Caco-2 (cell line): Measurements from ENCODE around the gene GAS2L2. TPM values are rescaled to one million over a fixed set of nuclear protein-coding genes. Genes with fewer than 3 reads are reported as not detected.

ENCODE experiments used
- BruUV-seq: library from RNA; stranded (reverse); fragments of 400-500 nt; replicated peaks from 2 replicates; lab custom pipeline; 2021; lab: Mats Ljungman, UMichigan
- CTCF ChIA-PET: fragments of 300-600 bp; sonication (Branson Sonifier 250); formaldehyde crosslinking; loops from one replicate; lab custom pipeline; 2022; ENCODE audit warnings: antibody characterized with exemption; lab: Charles Lee
- POLR2A ChIA-PET: fragments of 300-600 bp; sonication (Branson Sonifier 250); formaldehyde crosslinking; loops from one replicate; lab custom pipeline; 2022; ENCODE audit warnings: antibody characterized with exemption; lab: Charles Lee
- DNase-seq, 2 experiments: peaks; one replicate each; pipeline versions ENCODE4 v3.0.0 to v3.0.0-alpha.2; 2020 to 2022
- H3K27me3 ChIP-seq: replicated peaks from 2 replicates; pipeline ENCODE4 v1.6.0; 2011; ENCODE audit warnings: low read length; ENCODE audit not compliant: control insufficient read depth, insufficient read depth
- H3K36me3 ChIP-seq: 2 replicates; pipeline ENCODE4 v1.5.1; 2011; ENCODE audit warnings: low read length; ENCODE audit not compliant: control insufficient read depth, insufficient read depth
- H3K4me1 ChIP-seq: fragments of 250-450 bp; sonication (Bioruptor Pico); 2 replicates; pipeline ENCODE4 v1.5.1; 2020; ENCODE audit warnings: mild to moderate bottlenecking
- H3K4me3 ChIP-seq: 2 replicates; pipeline ENCODE4 v1.5.1; 2011; ENCODE audit warnings: low read depth, mild to moderate bottlenecking, control low read depth, low read length
- H3K9me3 ChIP-seq: fragments of 250-450 bp; sonication (Bioruptor Pico); 2 replicates; pipeline ENCODE4 v1.5.1; 2020; ENCODE audit warnings: mild to moderate bottlenecking, moderate library complexity
- H3K27ac Mint-ChIP-seq: one replicate; pipeline ENCODE4 v1.8.0; 2022; ENCODE audit warnings: mixed read lengths; ENCODE audit not compliant: unreplicated experiment
- H3K27me3 Mint-ChIP-seq: one replicate; pipeline ENCODE4 v1.8.0; 2022; ENCODE audit warnings: mixed read lengths; ENCODE audit not compliant: insufficient read depth, unreplicated experiment
- H3K36me3 Mint-ChIP-seq: one replicate; pipeline ENCODE4 v1.8.0; 2022; ENCODE audit warnings: mild to moderate bottlenecking, mixed read lengths; ENCODE audit not compliant: insufficient read depth, unreplicated experiment
- H3K4me1 Mint-ChIP-seq: one replicate; pipeline ENCODE4 v1.8.0; 2022; ENCODE audit warnings: low read depth, mixed read lengths; ENCODE audit not compliant: unreplicated experiment
- H3K4me3 Mint-ChIP-seq: one replicate; pipeline ENCODE4 v1.8.0; 2022; ENCODE audit warnings: mild to moderate bottlenecking, moderate library complexity, mixed read lengths; ENCODE audit not compliant: unreplicated experiment
- H3K9me3 Mint-ChIP-seq: one replicate; pipeline ENCODE4 v1.8.0; 2022; ENCODE audit warnings: mixed read lengths; ENCODE audit not compliant: unreplicated experiment
- CTCF ChIP-seq, 2 experiments: fragments of 200-600 bp in 1 of 2; IDR thresholded peaks; 1 replicate in 1 of 2; 2 replicates in 1 of 2; pipeline versions ENCODE4 v1.5.1 to v1.8.0; 2011 to 2022; ENCODE audit warnings: antibody characterized with exemption in 1 of 2, control low read depth in 1 of 2, inconsistent platforms in 1 of 2, low read depth in 1 of 2, low read length in 1 of 2, mild to moderate bottlenecking in 1 of 2, moderate library complexity in 1 of 2; ENCODE audit not compliant: insufficient read depth in 1 of 2, severe bottlenecking in 1 of 2, unreplicated experiment in 1 of 2
- intact Hi-C: fragments of 100-400 bp; cut with micrococcal nuclease; formaldehyde crosslinking; loops from one replicate; pipeline ENCODE4 v1.10.0; 2022; ENCODE audit not compliant: unreplicated experiment
- total RNA-seq: library from RNA; stranded (reverse); gene quantifications from 2 replicates; pipeline ENCODE4 v1.2.3, GENCODE V29; 2022

Gene GAS2L2
- total RNA-seq, 1 experiment from 2014 or later, result not detected

- H3K4me3 ChIP-seq, result no peak overlapping the region
- Mint-ChIP-seq H3K4me3 (no peak overlapping the region), H3K9me3 (no peaks in the 10 kb centered on the region), H3K4me1 (peaks cover 7% of the 10 kb centered on the region), H3K36me3 (peaks cover 30% of the 10 kb centered on the region), H3K27ac (no peak overlapping the region), H3K27me3 (no peaks in the 10 kb centered on the region)
- no peaks in the 10 kb centered on the region for H3K27me3 ChIP-seq
- no peaks in the 10 kb centered on the region for H3K36me3 ChIP-seq
- POLR2A ChIA-PET, result no interaction called here
- intact Hi-C loops, result no loop called here
- no peak for TF ChIP-seq CTCF (IDR thresholded peaks at IDR 0.05; ENCODE audit: insufficient read depth in 1 of 2, low read depth in 1 of 2, low read length in 1 of 2, severe bottlenecking in 1 of 2, unreplicated experiment in 1 of 2)
- CTCF ChIA-PET, result no interaction called here
- H3K4me1 ChIP-seq, result no peaks in the 10 kb centered on the region
- no TSS peak for BruUV-seq
- H3K9me3 ChIP-seq, result no peaks in the 10 kb centered on the region
- DNase-seq, result no peak
These were observed 52.9 kb downstream of the GAS2L2 start for GRCh38 chr17:35700150-35700549.

DNA sequence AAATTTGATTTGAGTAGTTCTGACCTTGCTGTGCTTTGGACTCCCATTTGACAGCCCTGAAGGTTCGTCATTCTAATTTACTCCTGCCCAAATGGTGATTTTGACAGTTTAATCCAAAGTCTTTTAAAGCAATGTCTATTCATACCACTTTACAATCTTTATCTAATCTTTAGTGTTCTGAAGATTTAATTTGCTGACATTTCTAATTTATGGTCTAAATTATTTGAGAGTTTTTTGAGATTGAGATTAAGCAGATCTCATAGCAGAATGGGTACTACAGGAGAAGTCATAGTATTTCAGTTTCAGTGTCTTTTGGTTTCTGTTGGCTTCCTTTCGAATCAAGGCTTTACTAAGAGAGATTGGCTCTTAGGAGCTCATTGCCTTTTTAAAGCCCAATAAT is 54.2 kb downstream of the GAS2L2 start:
- TF ChIP-seq CTCF (IDR thresholded peaks at IDR 0.05; ENCODE audit: insufficient read depth in 1 of 2, low read depth in 1 of 2, low read length in 1 of 2, severe bottlenecking in 1 of 2, unreplicated experiment in 1 of 2), result no peak
- H3K27me3 ChIP-seq, result no peaks in the 10 kb centered on the region
- no peaks in the 10 kb centered on the region for H3K9me3 ChIP-seq
- no peak overlapping the region for H3K4me3 ChIP-seq
- BruUV-seq, result no TSS peak
- no peaks in the 10 kb centered on the region for H3K9me3 Mint-ChIP-seq
- no peaks in the 10 kb centered on the region for H3K4me1 ChIP-seq
- H3K36me3 Mint-ChIP-seq, result peaks cover 24% of the 10 kb centered on the region
- no peak overlapping the region for H3K27ac Mint-ChIP-seq
- intact Hi-C loops, result no loop called here
- POLR2A ChIA-PET, result no interaction called here
- CTCF ChIA-PET, result no interaction called here
- H3K36me3 ChIP-seq, result no peaks in the 10 kb centered on the region
- no peak overlapping the region for H3K4me3 Mint-ChIP-seq
- H3K27me3 Mint-ChIP-seq, result no peaks in the 10 kb centered on the region
- peaks cover 7% of the 10 kb centered on the region for H3K4me1 Mint-ChIP-seq
- DNase-seq, result no peak

DNA sequence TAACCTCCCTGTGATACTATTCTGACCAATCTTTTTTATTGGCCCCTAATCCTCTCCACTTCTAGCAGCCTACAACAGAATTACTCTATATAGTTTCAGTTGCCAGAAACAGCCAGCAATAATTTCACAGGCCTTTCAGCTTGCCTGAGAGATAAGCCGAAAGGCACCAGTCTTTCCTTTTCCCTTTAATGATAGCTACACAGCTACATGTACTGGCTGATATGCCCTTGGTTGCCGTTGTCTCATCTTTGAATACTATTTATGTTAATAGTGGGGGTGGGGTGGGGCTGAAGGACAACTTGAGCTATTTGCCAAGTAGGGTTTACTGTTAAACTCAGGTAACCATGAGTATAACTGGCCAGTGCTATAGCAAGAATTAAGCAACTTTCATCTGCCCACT is 57.4 kb downstream of the GAS2L2 start:
- intact Hi-C loops, result no loop called here
- POLR2A ChIA-PET, result no interaction called here
- BruUV-seq, result no TSS peak
- no peak for TF ChIP-seq CTCF (IDR thresholded peaks at IDR 0.05; ENCODE audit: insufficient read depth in 1 of 2, low read depth in 1 of 2, low read length in 1 of 2, severe bottlenecking in 1 of 2, unreplicated experiment in 1 of 2)
- H3K4me3 ChIP-seq, result no peak overlapping the region
- Mint-ChIP-seq H3K36me3 (peaks cover 25% of the 10 kb centered on the region), H3K4me1 (peaks cover 7% of the 10 kb centered on the region), H3K27me3 (no peaks in the 10 kb centered on the region), H3K4me3 (no peak overlapping the region), H3K9me3 (no peaks in the 10 kb centered on the region), H3K27ac (no peak overlapping the region)
- no peak for DNase-seq
- no peaks in the 10 kb centered on the region; the same call in 1 of the 2 replicates for H3K36me3 ChIP-seq
- CTCF ChIA-PET, result no interaction called here
- H3K4me1 ChIP-seq, result no peaks in the 10 kb centered on the region
- H3K9me3 ChIP-seq, result no peaks in the 10 kb centered on the region
- H3K27me3 ChIP-seq, result no peaks in the 10 kb centered on the region
